ENCODE data around the gene MSL2. TPM values are rescaled to one million over a fixed set of nuclear protein-coding genes. Genes with fewer than 3 reads are reported as not detected.

MSL2 gene
- total and polyA plus RNA-seq, 11 donors: 3.8 to 29.0 (median 19.1) TPM

- TF ChIP-seq POLR2A (IDR thresholded peaks at IDR 0.05): no peak
- TF ChIP-seq, protein P1, sequence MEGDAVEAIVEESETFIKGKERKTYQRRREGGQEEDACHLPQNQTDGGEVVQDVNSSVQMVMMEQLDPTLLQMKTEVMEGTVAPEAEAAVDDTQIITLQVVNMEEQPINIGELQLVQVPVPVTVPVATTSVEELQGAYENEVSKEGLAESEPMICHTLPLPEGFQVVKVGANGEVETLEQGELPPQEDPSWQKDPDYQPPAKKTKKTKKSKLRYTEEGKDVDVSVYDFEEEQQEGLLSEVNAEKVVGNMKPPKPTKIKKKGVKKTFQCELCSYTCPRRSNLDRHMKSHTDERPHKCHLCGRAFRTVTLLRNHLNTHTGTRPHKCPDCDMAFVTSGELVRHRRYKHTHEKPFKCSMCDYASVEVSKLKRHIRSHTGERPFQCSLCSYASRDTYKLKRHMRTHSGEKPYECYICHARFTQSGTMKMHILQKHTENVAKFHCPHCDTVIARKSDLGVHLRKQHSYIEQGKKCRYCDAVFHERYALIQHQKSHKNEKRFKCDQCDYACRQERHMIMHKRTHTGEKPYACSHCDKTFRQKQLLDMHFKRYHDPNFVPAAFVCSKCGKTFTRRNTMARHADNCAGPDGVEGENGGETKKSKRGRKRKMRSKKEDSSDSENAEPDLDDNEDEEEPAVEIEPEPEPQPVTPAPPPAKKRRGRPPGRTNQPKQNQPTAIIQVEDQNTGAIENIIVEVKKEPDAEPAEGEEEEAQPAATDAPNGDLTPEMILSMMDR (IDR thresholded peaks at IDR 0.05): no peak
- ATAC-seq (no peak), DNase-seq (no peak)
- H3K4me1 ChIP-seq: no peaks in the 10 kb centered on the region
- H3K27me3 ChIP-seq: no peaks in the 10 kb centered on the region
- peaks cover 0 to 92% (median 45%) of the 10 kb centered on the region in 9 donors for H3K36me3 ChIP-seq
- no peak overlapping the region for H3K27ac ChIP-seq
- no peaks in the 10 kb centered on the region for H3K9me3 ChIP-seq
- 81 to 91% (median 88%) methylated on average over 4 of the region's 4 CpGs for WGBS, 4 donors
- intact Hi-C loops (cut with DNase I): no loop called here
- no peak overlapping the region for H3K4me3 ChIP-seq
Measured at GRCh38 chr3:136105044-136105443, 91.1 kb downstream of the MSL2 start.

Other genes with a start within 250 kb of the MSL2 start
- 100 to 1,000 TPM in 4 of 9 donors, 10 to 100 TPM in 5; 46.8 to 136 (median 95.5) TPM for gene PPP2R3A, start 230.6 kb downstream of the MSL2 start, total RNA-seq
- gene PPP2R3A, start 230.6 kb downstream of the MSL2 start, polyA plus RNA-seq: 10 to 100 TPM; 10.4 to 20.2 TPM
- 100 to 1,000 TPM in 5 of 9 donors, 10 to 100 TPM in 4; 58.5 to 154 (median 103) TPM for gene PCCB, start 54.0 kb upstream of the MSL2 start, total RNA-seq
- 10 to 100 TPM; 33.9 to 45.1 TPM for gene PCCB, start 54.0 kb upstream of the MSL2 start, polyA plus RNA-seq